ENCODE results near the gene SV2C. TPM values are rescaled to one million over a fixed set of nuclear protein-coding genes. Genes with fewer than 3 reads are reported as not detected.

Gene SV2C
- total and polyA plus RNA-seq, 2 donors (not counting 1 experiment from before 2014, with no cell fraction given), result not detected

DNA sequence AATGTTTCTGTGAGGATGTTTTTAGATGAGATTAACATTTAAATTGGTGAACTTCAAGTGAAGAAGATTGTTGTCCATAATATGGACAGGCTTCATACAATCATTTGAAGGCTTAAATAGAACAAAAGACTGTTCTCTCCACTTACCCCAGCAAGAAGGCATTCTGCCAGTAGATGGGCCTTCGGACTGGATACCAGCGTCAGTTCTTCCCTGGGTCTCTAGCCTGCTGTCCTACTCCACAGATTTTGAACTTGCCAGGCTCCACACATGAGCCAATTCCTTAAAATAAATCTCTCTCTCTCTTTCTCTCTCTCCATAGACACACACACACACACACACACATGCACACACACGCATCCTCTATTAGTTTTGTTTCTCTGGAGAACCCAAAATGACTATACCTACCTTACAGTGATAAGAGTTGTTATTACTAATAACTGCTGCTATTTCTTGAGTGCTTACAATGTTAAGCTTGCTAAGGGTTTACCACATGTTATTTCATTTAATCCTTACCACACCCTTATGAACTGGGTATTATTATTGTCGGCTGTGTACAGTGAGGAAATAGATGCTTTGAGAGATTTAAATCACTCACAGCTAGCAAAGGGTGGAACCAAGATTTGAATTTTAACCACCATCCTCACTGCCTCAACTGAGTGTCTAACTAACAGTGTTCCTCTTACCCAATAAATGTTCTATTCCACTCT, 300.1 kb downstream of the SV2C start:
- Histone ChIP-seq H3K36me3 (replicated peaks in 1 of 2; ENCODE audit: control extremely low read depth in 1 of 2, control insufficient read depth in 1 of 2, extremely low read depth in 1 of 2, insufficient read depth in 2 of 2, low read length in 1 of 2) (no peaks in the 10 kb centered on the region), H4K20me1 (ENCODE audit: control insufficient read depth, insufficient read depth, low read length, poor library complexity, severe bottlenecking) (no peaks in the 10 kb centered on the region), H3K27ac (ENCODE audit: low read length in 2 of 2) (no peak overlapping the region), H3K79me2 (ENCODE audit: control insufficient read depth, insufficient read depth, low read length) (no peaks in the 10 kb centered on the region), H3K9me3 (ENCODE audit: control extremely low read depth in 1 of 3, control insufficient read depth in 2 of 3, insufficient read depth in 1 of 3, low read length in 2 of 3) (no peaks in the 10 kb centered on the region), H3K9ac (ENCODE audit: low read length) (no peak overlapping the region), H3K27me3 (replicated peaks in 1 of 4; ENCODE audit: control extremely low read depth in 1 of 4, control insufficient read depth in 3 of 4, insufficient read depth in 4 of 4, low read length in 3 of 4) (no peaks in the 10 kb centered on the region), H3K4me1 (ENCODE audit: control insufficient read depth in 2 of 2, insufficient read depth in 2 of 2, low read length in 2 of 2) (no peaks in the 10 kb centered on the region), H2AFZ (ENCODE audit: insufficient read depth, low read depth, low read length, poor library complexity, severe bottlenecking) (no peak overlapping the region), H3K4me2 (replicated peaks; ENCODE audit: low read depth, low read length, poor library complexity, severe bottlenecking) (no peak overlapping the region), H3K4me3 (ENCODE audit: control extremely low read depth in 1 of 5, extremely low read depth in 1 of 5, insufficient read depth in 1 of 5, low read depth in 2 of 5, low read length in 4 of 5) (no peak overlapping the region)
- 100% methylated on average over 2 of the region's 4 CpGs for WGBS (ENCODE audit: insufficient coverage)
- CTCF ChIA-PET, result no interaction called here
- Mint-ChIP-seq H3K4me3 (no peak overlapping the region), H3K9me3 (ENCODE audit: insufficient read depth) (no peaks in the 10 kb centered on the region), H3K27me3 (peaks cover 3% of the 10 kb centered on the region), H3K4me1 (no peaks in the 10 kb centered on the region), H3K27ac (no peak overlapping the region)
- intact Hi-C loops (cut with micrococcal nuclease), result no loop called here
- TF ChIP-seq, protein P1, sequence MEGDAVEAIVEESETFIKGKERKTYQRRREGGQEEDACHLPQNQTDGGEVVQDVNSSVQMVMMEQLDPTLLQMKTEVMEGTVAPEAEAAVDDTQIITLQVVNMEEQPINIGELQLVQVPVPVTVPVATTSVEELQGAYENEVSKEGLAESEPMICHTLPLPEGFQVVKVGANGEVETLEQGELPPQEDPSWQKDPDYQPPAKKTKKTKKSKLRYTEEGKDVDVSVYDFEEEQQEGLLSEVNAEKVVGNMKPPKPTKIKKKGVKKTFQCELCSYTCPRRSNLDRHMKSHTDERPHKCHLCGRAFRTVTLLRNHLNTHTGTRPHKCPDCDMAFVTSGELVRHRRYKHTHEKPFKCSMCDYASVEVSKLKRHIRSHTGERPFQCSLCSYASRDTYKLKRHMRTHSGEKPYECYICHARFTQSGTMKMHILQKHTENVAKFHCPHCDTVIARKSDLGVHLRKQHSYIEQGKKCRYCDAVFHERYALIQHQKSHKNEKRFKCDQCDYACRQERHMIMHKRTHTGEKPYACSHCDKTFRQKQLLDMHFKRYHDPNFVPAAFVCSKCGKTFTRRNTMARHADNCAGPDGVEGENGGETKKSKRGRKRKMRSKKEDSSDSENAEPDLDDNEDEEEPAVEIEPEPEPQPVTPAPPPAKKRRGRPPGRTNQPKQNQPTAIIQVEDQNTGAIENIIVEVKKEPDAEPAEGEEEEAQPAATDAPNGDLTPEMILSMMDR (IDR thresholded peaks at IDR 0.05), result no peak
- no peak for TF ChIP-seq EZH2 (IDR thresholded peaks at IDR 0.05; ENCODE audit: borderline replicate concordance, insufficient read depth, low read depth, low read length, poor library complexity, severe bottlenecking)
- no peak for DNase-seq
- no peak for ATAC-seq (ENCODE audit: low read depth)
- POLR2A ChIA-PET, result no interaction called here

DNA sequence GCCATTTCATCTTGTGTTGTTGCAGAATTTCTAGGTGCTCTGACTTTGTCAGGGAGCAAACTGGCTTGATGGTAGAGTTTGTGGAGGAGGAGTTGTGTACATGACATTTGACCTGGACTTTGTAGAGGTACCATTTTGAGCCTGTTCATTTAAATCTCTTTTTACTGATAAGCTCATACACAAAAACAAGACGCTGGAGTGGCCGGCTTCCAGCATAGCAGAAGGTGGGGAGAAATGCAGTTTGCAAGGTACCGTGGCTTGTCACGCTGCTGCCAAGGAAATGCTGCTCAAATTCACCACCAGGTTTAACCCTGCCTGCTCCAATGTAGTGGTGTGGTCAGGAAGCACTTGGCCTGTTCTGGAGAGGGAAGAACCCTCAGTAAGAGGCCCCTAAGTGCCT, 301.0 kb downstream of the SV2C start:
- CTCF ChIA-PET, result interaction anchor here (1.0 kb wide), 1 partner anchor 18 kb away, joined by 4 read pairs; the partner anchor contains the start of gene IQGAP2
- 50% methylated on average over 2 of the region's 4 CpGs for WGBS (ENCODE audit: insufficient coverage)
- no peak for ATAC-seq (ENCODE audit: low read depth)

More for the DNA sequence above, 301.0 kb downstream of the SV2C start:
- H3K27me3 ChIP-seq (replicated peaks in 1 of 4; ENCODE audit: control extremely low read depth in 1 of 4, control insufficient read depth in 3 of 4, insufficient read depth in 4 of 4, low read length in 3 of 4), result no peaks in the 10 kb centered on the region
- intact Hi-C loops (cut with micrococcal nuclease), result no loop called here
- no peaks in the 10 kb centered on the region for H3K4me1 Mint-ChIP-seq
- H2AFZ ChIP-seq (ENCODE audit: insufficient read depth, low read depth, low read length, poor library complexity, severe bottlenecking), result no peak overlapping the region
- H3K4me3 ChIP-seq (ENCODE audit: control extremely low read depth in 1 of 5, extremely low read depth in 1 of 5, insufficient read depth in 1 of 5, low read depth in 2 of 5, low read length in 4 of 5), result no peak overlapping the region
- no peaks in the 10 kb centered on the region for H3K9me3 Mint-ChIP-seq (ENCODE audit: insufficient read depth)
- H4K20me1 ChIP-seq (ENCODE audit: control insufficient read depth, insufficient read depth, low read length, poor library complexity, severe bottlenecking), result no peaks in the 10 kb centered on the region
- H3K27ac Mint-ChIP-seq, result no peak overlapping the region
- POLR2A ChIA-PET, result no interaction called here
- H3K36me3 ChIP-seq (replicated peaks in 1 of 2; ENCODE audit: control extremely low read depth in 1 of 2, control insufficient read depth in 1 of 2, extremely low read depth in 1 of 2, insufficient read depth in 2 of 2, low read length in 1 of 2), result no peaks in the 10 kb centered on the region
- H3K4me3 Mint-ChIP-seq, result no peak overlapping the region
- H3K79me2 ChIP-seq (ENCODE audit: control insufficient read depth, insufficient read depth, low read length), result no peaks in the 10 kb centered on the region
- H3K27me3 Mint-ChIP-seq, result peaks cover 4% of the 10 kb centered on the region
- H3K9me3 ChIP-seq (ENCODE audit: control extremely low read depth in 1 of 3, control insufficient read depth in 2 of 3, insufficient read depth in 1 of 3, low read length in 2 of 3), result no peaks in the 10 kb centered on the region
- H3K4me1 ChIP-seq (ENCODE audit: control insufficient read depth in 2 of 2, insufficient read depth in 2 of 2, low read length in 2 of 2), result no peaks in the 10 kb centered on the region
- no peak overlapping the region for H3K4me2 ChIP-seq (replicated peaks; ENCODE audit: low read depth, low read length, poor library complexity, severe bottlenecking)
- no peak for DNase-seq
- no peak overlapping the region for H3K27ac ChIP-seq (ENCODE audit: low read length in 2 of 2)
- H3K9ac ChIP-seq (ENCODE audit: low read length), result no peak overlapping the region
- no peak for TF ChIP-seq EZH2 (IDR thresholded peaks at IDR 0.05; ENCODE audit: borderline replicate concordance, insufficient read depth, low read depth, low read length, poor library complexity, severe bottlenecking)
- TF ChIP-seq, protein P1 (IDR thresholded peaks at IDR 0.05), result no peak
